Heart left ventricle (tissue), 13 donors: ENCODE data around the gene SELENOO.

Experiments used
- POLR2A ChIP-seq, 2 donors: fragments of 450-650 bp; IDR thresholded peaks; one replicate each; pipeline ENCODE4 v1.6.1; 2017; ENCODE audit warnings: antibody characterized with exemption in 2 of 2, mild to moderate bottlenecking in 2 of 2, moderate library complexity in 2 of 2
- TF ChIP-seq, protein P1 (sequence below), 12 donors: fragments of 200-600 bp; sonication (generic) in 4 of 12; IDR thresholded peaks; one replicate each; pipeline versions ENCODE4 v1.5.0 to v1.8.0; 2018 to 2022; ENCODE audit warnings: antibody characterized with exemption in 12 of 12, mild to moderate bottlenecking in 5 of 12
- donor health status: ischemic (EF 13 %, LVEDD 7.1; RV severe dilation, severe dysfunction).
- donor health status: DM: no; HTN: yes; CAD: no.
- donor health status: DM: no; HTN: no; CAD: no.
- donor health status: ischemic (EF 25% LVEDD 6.9; RV normal size, moderate dysfunction).
- donor health status: ischemic (EF 25% LVEDD 5.7; RV mildly dilated, moderate dysfunction).
- donor health status: ischemic (EF 35%, LVEDD 5.7; RV mildly dilated, moderate dysfunction).
- donor health status: nonischemic (EF 11% LVEDD 7.7; RV severe dilation, severe dysfunction).
- donor health status: DM: yes; HTN: yes; CAD: no.
- donor health status: PGD.
- donor health status: ischemic (EF 29% LVEDD 5.4; RV normal size, mild dysfunction).
- donor health status: nonischemic (EF 23%, LVEDD 6.1; RV moderate dilation, normal function).

DNA sequence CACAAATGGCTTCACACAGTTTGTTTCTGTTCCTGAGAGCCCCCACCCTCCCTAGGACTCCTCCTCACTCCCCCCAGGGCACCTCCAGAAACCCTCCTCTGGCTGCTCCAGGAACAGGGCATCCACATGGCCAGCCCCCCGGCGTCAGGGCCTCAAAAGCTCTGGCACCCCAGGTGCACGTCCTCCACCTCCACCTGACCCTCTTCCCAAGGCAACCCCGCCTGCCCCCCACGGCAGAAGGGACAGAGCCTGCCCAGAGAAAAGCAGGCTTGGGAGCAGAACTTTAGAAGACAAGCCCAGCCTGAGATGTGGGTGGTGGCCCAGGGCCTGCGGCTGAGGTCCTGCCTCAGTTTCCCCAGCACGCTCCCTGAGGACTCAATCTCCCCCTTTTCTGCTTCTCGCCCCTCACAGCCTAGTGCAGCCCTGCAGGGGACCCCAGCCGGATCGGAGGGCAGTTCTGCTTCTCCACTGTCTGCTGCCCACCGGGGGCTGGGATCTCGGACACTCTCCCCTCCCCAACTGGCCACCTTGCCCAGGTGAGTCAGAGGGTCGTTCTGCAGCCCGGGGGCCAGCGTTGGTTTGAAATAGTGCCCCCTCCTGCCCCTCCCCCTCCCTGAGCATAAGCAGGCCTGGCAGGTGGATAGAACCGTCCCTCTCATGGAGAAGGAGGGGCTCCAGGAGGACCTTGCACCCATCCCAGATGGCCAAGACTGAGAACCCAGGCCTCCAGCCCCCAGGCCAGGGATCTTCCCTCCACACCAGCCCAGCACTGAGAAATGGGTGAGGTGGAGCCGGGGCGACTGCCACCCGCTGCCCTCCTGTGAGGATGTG lies 17.5 kb upstream of the SELENOO start:
- TF ChIP-seq, protein P1, sequence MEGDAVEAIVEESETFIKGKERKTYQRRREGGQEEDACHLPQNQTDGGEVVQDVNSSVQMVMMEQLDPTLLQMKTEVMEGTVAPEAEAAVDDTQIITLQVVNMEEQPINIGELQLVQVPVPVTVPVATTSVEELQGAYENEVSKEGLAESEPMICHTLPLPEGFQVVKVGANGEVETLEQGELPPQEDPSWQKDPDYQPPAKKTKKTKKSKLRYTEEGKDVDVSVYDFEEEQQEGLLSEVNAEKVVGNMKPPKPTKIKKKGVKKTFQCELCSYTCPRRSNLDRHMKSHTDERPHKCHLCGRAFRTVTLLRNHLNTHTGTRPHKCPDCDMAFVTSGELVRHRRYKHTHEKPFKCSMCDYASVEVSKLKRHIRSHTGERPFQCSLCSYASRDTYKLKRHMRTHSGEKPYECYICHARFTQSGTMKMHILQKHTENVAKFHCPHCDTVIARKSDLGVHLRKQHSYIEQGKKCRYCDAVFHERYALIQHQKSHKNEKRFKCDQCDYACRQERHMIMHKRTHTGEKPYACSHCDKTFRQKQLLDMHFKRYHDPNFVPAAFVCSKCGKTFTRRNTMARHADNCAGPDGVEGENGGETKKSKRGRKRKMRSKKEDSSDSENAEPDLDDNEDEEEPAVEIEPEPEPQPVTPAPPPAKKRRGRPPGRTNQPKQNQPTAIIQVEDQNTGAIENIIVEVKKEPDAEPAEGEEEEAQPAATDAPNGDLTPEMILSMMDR (IDR thresholded peaks at IDR 0.05): no peak
- no peak for TF ChIP-seq POLR2A (IDR thresholded peaks at IDR 0.05)
